Stimulated activated CD8-positive, alpha-beta memory T cell treated with anti-CD3 and anti-CD28 coated beads, Interleukin-7, amount 100 ng/mL, for 48 hours (primary cell): ENCODE results near the gene MED27.

Experiments
- DNase-seq, 2 donors: peaks; one replicate each; pipeline ENCODE4 v3.0.0-alpha.2; 2020; ENCODE audit warnings: low read depth in 1 of 2; ENCODE audit errors: extremely low read depth in 1 of 2

Gene MED27

GRCh38 chr9:131976157-131977108 is 103.2 kb downstream of the MED27 start:
- DNase-seq, result no peak

- no peak for DNase-seq
These were observed 106.8 kb downstream of the MED27 start for GRCh38 chr9:131972889-131973288.

GRCh38 chr9:131971482-131972074 is 108.1 kb downstream of the MED27 start:
- no peak for DNase-seq

- no peak for DNase-seq
These were observed 110.1 kb downstream of the MED27 start for GRCh38 chr9:131969469-131969989.

- no peak for DNase-seq
These were observed 111.0 kb downstream of the MED27 start for GRCh38 chr9:131968632-131969031.

- no peak for DNase-seq
These were observed 113.8 kb downstream of the MED27 start for GRCh38 chr9:131965841-131966240.

GRCh38 chr9:131965103-131965502 is 114.6 kb downstream of the MED27 start:
- no peak for DNase-seq

- DNase-seq, result no peak
These were observed 116.3 kb downstream of the MED27 start for GRCh38 chr9:131963072-131964030.

- no peak for DNase-seq
These were observed 118.2 kb downstream of the MED27 start for GRCh38 chr9:131961496-131961880.

- no peak for DNase-seq
These were observed 118.7 kb downstream of the MED27 start for GRCh38 chr9:131960851-131961495.

GRCh38 chr9:131960311-131960710 is 119.4 kb downstream of the MED27 start:
- no peak for DNase-seq

- no peak for DNase-seq
These were observed 119.8 kb downstream of the MED27 start for GRCh38 chr9:131959887-131960286.

GRCh38 chr9:131959056-131959455 is 120.6 kb downstream of the MED27 start:
- DNase-seq, result no peak

- DNase-seq, result no peak
These were observed 125.4 kb downstream of the MED27 start for GRCh38 chr9:131954299-131954698.

GRCh38 chr9:131951905-131952304 is 127.8 kb downstream of the MED27 start:
- no peak for DNase-seq

GRCh38 chr9:131951155-131951554 is 128.5 kb downstream of the MED27 start:
- DNase-seq, result no peak

- no peak for DNase-seq
These were observed 129.2 kb downstream of the MED27 start for GRCh38 chr9:131950487-131950886.

GRCh38 chr9:131946180-131946579 is 133.5 kb downstream of the MED27 start:
- no peak for DNase-seq

- no peak for DNase-seq
These were observed 136.3 kb downstream of the MED27 start for GRCh38 chr9:131943351-131943841.

GRCh38 chr9:131942146-131942720 is 137.4 kb downstream of the MED27 start:
- no peak for DNase-seq
